Endodermal cell (in vitro differentiated cells): ENCODE data around the gene NCS1. TPM values are rescaled to one million over a fixed set of nuclear protein-coding genes. Genes with fewer than 3 reads are reported as not detected.
A peak's percentile ranks its signal among the peaks of the same experiment; 100 is the strongest.

Source experiments
- DNase-seq: peaks from one replicate; pipeline ENCODE4 v3.0.0-alpha.2; 2017
- H3K27ac ChIP-seq: 2 replicates; pipeline ENCODE4 v1.5.1; 2013; ENCODE audit warnings: mild to moderate bottlenecking, low read depth, low read length, moderate library complexity
- H3K27me3 ChIP-seq: 2 replicates; pipeline ENCODE4 v1.6.1; 2013; ENCODE audit warnings: mild to moderate bottlenecking, low read length, moderate library complexity; ENCODE audit not compliant: insufficient read depth, control insufficient read depth, poor library complexity, severe bottlenecking
- H3K36me3 ChIP-seq: 2 replicates; pipeline ENCODE4 v1.7.0; 2013; ENCODE audit warnings: mild to moderate bottlenecking, low read length, moderate library complexity; ENCODE audit not compliant: control insufficient read depth, insufficient read depth
- H3K4me1 ChIP-seq: one replicate; pipeline ENCODE4 v1.7.0; 2013; ENCODE audit warnings: low read length; ENCODE audit not compliant: control insufficient read depth, insufficient read depth
- H3K4me3 ChIP-seq: 2 replicates; pipeline ENCODE4 v1.5.1; 2013; ENCODE audit warnings: mild to moderate bottlenecking, low read length, moderate library complexity
- H3K9ac ChIP-seq: 2 replicates; pipeline ENCODE4 v1.6.1; 2013; ENCODE audit warnings: mild to moderate bottlenecking, low read length, moderate library complexity; ENCODE audit not compliant: poor library complexity, severe bottlenecking; ENCODE audit errors: extremely low read depth
- H3K9me3 ChIP-seq: 2 replicates; pipeline ENCODE4 v1.6.1; 2013; ENCODE audit warnings: mild to moderate bottlenecking, low read length, moderate library complexity; ENCODE audit not compliant: control insufficient read depth
- H3K27ac Mint-ChIP-seq: 2 replicates; pipeline ENCODE4 v1.8.0; 2020; ENCODE audit warnings: mixed read lengths
- H3K27me3 Mint-ChIP-seq: 2 replicates; pipeline ENCODE4 v1.8.0; 2021; ENCODE audit warnings: mild to moderate bottlenecking, mixed read lengths; ENCODE audit not compliant: insufficient read depth
- H3K36me3 Mint-ChIP-seq: 2 replicates; pipeline ENCODE4 v1.8.0; 2020; ENCODE audit warnings: low read depth, mixed read lengths
- H3K4me1 Mint-ChIP-seq: 2 replicates; pipeline ENCODE4 v1.8.0; 2020; ENCODE audit warnings: mixed read lengths
- H3K4me3 Mint-ChIP-seq: 2 replicates; pipeline ENCODE4 v1.8.0; 2020; ENCODE audit warnings: mild to moderate bottlenecking, moderate library complexity, mixed read lengths
- H3K9me3 Mint-ChIP-seq: 2 replicates; pipeline ENCODE4 v1.8.0; 2020; ENCODE audit warnings: mild to moderate bottlenecking, mixed read lengths
- CTCF ChIP-seq: fragments of 200-600 bp; sonication (generic); conservative IDR thresholded peaks from 2 replicates; pipeline ENCODE4 v1.5.0; 2021; ENCODE audit warnings: antibody characterized with exemption, mild to moderate bottlenecking
- WGBS, 2 experiments: methylation state at CpG; one replicate each; pipeline versions ENCODE4 v1.1.5 to v1.1.7; 2013; ENCODE audit warnings: missing lambda C conversion rate in 2 of 2, mixed read lengths in 1 of 2; ENCODE audit not compliant: insufficient coverage in 1 of 2, insufficient read length in 1 of 2; 5-methylcytosine and 5-hydroxymethylcytosine counted together
- total RNA-seq, 2 donors: library from RNA; stranded (reverse); fragmentation: NEBNext Ultra II Directional in 1 of 2; extraction: Animal tissue kit (Norgen Biotek cat#: 25700) in 1 of 2; gene quantifications; 2 replicates in 1 of 2; 3 replicates in 1 of 2; pipeline ENCODE4 v1.2.1, GENCODE V29; 2021

NCS1 gene
- total RNA-seq, 2 donors from 2014 or later, result 40.6 to 47.7 TPM

GRCh38 chr9:130156672-130157071, 15.5 kb upstream of the NCS1 start:
- Histone ChIP-seq H3K36me3 (no peaks in the 10 kb centered on the region), H3K9ac (no peak overlapping the region), H3K27me3 (no peaks in the 10 kb centered on the region), H3K4me1 (no peaks in the 10 kb centered on the region), H3K4me3 (no peak overlapping the region), H3K27ac (no peak overlapping the region), H3K9me3 (no peaks in the 10 kb centered on the region)
- Mint-ChIP-seq H3K9me3 (no peaks in the 10 kb centered on the region), H3K27ac (no peak overlapping the region), H3K27me3 (no peaks in the 10 kb centered on the region), H3K4me3 (no peak overlapping the region), H3K4me1 (peaks cover 6% of the 10 kb centered on the region), H3K36me3 (no peaks in the 10 kb centered on the region)
- WGBS, 2 experiments, result 90 to 96% methylated on average over 6 of the region's 6 CpGs
- peak; percentile 38 for TF ChIP-seq CTCF
- DNase-seq, result no peak

GRCh38 chr9:130157079-130157478, 15.1 kb upstream of the NCS1 start:
- no peaks in the 10 kb centered on the region for H3K4me1 ChIP-seq
- Mint-ChIP-seq H3K9me3 (no peaks in the 10 kb centered on the region), H3K27ac (no peak overlapping the region), H3K36me3 (no peaks in the 10 kb centered on the region), H3K27me3 (no peaks in the 10 kb centered on the region), H3K4me1 (peaks cover 6% of the 10 kb centered on the region), H3K4me3 (no peak overlapping the region)
- no peak overlapping the region for H3K27ac ChIP-seq
- H3K9ac ChIP-seq, result no peak overlapping the region
- no peak for TF ChIP-seq CTCF
- no peaks in the 10 kb centered on the region for H3K36me3 ChIP-seq
- WGBS, 2 experiments, result 94 to 95% methylated on average over 6 to 7 of the region's 7 CpGs
- no peak for DNase-seq
- H3K27me3 ChIP-seq, result no peaks in the 10 kb centered on the region
- no peak overlapping the region for H3K4me3 ChIP-seq
- no peaks in the 10 kb centered on the region for H3K9me3 ChIP-seq

GRCh38 chr9:130158001-130158400, 14.2 kb upstream of the NCS1 start:
- Mint-ChIP-seq H3K9me3 (no peaks in the 10 kb centered on the region), H3K4me3 (no peak overlapping the region), H3K4me1 (peaks cover 6% of the 10 kb centered on the region), H3K27me3 (no peaks in the 10 kb centered on the region), H3K36me3 (no peaks in the 10 kb centered on the region), H3K27ac (no peak overlapping the region)
- Histone ChIP-seq H3K36me3 (no peaks in the 10 kb centered on the region), H3K9ac (no peak overlapping the region), H3K4me3 (no peak overlapping the region), H3K27me3 (no peaks in the 10 kb centered on the region), H3K9me3 (no peaks in the 10 kb centered on the region), H3K4me1 (no peaks in the 10 kb centered on the region), H3K27ac (no peak overlapping the region)
- 88 to 91% methylated on average over 5 to 8 of the region's 8 CpGs for WGBS, 2 experiments
- no peak for DNase-seq
- no peak for TF ChIP-seq CTCF
